NCI-H2196 treated with DMSO at 0.1 percent for 48 hours (cell line): Measurements from ENCODE around the gene MED13L.

Experiments
- DNase-seq: peaks from one replicate; lab custom pipeline; 2025; ENCODE audit not compliant: unreplicated experiment; lab: John Stamatoyannopoulos, UW

MED13L gene

DNA sequence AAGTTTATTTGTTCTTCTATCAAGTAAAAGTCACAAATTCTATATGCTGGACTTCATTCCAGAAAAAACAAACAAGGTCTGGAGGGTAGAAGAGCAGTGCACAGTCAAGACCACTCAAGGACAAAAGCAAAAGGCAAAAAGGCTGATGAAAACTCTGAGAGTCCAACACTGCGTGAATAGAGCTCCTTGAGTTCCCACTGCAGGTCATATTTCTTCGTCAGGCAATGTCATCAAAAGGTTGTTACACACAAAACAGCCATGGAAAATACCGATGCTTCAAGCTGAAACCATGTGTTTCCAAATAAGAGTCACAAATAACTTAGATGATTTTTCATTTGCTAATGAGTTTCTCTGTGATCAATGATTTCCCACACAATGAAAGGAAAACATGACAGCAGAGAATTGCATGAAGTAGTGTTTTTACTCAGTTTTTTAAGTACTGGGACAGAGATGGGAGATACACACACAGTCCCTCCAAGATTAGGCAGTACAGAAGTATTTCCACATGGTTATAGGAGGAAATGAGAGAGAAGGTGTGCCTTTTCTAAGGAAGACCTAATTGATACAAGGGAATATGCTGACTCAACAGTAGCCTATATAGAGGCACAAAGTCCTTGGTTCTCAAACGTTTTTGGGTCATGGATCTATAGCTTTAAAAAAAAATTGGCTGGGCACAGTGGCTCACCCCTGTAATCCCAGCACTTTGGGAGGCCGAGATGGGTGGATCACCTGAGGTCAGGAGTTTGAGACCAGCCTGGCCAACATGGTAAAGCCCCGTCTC lies 177.7 kb downstream of the MED13L start:
- DNase-seq: no peak

DNA sequence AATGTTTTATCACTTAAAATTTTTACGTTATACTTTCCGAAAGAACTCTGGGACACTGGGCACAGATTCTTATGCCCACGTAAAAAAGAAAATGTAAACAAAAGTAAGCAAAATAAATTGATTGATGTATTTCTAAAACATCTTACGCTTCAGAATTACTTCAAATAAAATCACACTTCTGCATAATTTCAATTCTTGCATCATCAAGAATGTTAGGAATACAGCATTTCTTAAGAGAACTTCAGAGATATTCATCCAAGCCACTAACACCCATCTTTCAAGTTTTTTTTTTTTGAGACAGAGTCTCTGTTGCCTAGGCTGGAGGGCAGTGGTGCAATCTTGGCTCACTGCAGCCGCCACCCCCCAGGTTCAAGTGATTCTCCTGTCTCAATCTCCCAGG lies 180.6 kb downstream of the MED13L start:
- no peak for DNase-seq

DNA sequence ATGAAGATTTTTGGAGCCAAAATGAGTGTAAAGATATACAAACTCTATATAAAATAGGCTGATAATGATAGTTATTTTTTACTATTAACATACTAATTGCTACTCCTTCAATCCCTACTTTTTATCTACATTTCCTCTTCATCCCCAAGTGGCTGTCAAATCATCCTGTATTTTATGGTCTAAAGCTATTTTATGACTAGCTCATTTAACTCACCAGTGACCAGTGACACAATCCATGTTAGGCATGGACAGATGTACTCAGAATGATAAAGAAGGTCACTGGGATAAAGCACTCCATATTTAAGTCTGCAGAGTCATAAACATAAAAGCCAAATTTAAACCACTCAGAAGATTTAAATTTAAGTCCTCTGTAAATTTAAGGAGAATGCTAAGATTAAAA lies 183.0 kb downstream of the MED13L start:
- no peak for DNase-seq

DNA sequence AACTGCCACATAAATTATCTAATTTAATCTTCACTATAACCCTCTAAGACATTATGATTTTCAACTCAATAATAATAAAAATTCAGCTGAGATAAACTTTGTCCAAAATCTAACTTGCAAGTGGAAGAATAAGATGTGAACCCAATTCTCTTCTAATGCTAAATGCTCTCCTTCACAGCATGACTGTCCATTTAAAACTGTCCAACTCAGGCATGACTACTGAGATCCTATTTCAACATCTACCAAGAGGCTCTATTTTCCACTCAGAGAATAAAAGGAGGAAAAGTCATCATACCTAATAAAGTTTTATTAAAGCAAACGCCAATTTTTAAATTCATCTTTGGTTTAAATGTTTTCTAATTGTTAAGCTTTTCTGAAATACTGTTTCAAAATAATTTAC lies 183.6 kb downstream of the MED13L start:
- no peak for DNase-seq

DNA sequence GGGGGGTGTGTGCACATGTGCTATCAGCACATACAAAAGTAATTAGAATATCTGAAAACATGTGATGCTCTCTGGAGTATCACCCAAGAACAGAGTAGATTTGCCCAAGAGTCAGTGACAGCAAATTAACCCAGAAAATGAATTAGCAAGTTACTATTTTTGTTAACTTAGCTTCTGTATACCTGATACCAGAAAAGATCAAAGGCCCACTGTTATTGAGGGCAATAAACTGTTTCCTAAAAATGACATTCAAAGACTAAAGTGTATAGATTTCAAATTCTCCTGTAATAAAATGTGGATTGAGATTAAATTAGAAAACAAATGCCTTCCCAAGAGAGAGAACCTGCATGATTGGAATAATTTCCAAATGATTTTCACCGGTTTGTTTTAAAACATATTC lies 184.7 kb downstream of the MED13L start:
- no peak for DNase-seq

DNA sequence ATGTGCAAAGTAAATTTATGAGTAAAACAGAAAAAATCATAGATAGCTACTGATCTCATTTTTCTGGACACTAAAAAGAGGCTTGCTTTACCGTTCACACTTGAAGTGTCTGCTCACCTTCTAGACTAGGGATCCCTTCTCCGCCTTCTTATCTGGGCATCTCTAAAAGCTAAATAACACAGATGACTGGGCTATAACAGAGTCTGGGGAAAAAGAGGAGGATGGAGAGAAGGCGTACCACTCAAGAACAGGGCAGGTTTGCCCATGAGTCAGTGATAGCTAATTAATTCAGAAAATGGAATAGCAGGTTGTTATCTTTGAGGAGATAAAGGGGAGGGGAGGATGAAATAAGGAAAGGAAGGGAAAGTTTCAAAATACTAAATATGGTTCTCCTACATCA lies 185.3 kb downstream of the MED13L start:
- no peak for DNase-seq

DNA sequence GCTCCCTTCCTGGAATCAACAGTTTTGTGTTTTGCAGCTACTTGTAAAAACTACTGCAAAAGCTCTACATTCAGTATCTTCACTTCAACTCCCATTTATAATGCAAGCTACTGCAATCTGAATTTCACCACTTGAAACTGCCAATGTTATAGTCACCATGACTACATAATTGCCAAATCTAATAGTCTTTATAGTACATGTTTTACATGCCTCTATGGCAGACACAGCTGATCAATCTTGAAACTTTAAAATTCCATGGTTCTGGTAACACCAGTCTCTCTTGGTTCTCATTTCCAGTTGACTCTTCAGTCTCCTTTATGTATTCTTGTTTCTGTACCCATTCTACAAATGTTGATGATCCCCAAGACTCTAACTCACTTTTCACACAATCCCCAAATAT lies 185.9 kb downstream of the MED13L start:
- DNase-seq: no peak

DNA sequence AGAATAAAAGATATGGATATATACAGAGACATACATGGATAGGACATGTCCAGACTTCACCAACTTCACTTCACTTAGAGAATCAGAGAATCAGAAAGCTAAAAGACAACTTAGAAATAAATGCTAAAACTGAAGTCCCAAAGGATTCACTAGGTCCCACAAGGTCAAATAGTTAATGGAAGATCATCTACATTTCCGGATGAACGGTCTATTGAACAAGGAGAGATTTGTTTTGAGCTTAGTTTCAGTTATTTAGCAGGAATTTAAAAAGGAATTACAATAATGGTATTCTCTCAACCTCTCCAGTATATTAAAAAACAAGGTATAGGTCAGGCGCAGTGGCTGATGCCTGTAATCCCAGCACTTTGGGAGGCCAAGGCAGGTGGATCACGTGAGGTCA lies 187.0 kb downstream of the MED13L start:
- no peak for DNase-seq

DNA sequence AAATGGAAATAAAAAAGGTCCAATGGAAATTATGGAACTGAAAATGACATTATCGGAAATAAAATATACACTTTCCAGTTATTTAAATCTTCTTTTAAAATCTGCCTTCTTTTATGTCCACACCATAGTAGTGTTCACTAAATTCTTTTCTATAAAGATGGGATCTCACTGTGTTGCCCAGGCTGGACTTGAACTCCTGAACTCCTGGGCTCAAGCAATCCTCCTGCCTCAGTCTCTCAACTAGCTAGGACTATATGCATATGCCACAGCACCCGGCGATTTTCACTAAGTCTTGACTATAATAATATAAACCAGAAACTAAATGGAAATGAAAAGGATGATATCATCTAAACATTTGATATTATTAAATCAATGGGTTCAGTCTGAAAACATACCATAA lies 188.4 kb downstream of the MED13L start:
- no peak for DNase-seq

DNA sequence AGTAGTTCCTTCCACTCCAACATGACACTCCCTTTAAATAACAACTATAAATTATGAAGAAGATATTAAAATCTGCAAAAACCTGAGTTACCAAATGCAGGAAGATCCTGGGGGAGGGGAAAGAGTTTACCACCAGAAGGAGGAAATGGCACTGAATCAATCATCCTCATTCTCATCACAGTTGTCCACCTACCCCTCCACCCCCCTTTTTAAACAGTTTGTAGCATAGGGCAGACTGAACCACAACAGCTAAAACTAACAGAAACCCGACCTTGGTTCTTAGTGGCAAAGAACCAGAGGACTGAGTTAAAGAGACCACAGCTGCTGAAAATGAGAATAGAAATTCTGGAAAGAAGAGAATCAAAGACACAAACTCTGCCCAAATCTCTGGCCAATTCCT lies 189.5 kb downstream of the MED13L start:
- DNase-seq: no peak

DNA sequence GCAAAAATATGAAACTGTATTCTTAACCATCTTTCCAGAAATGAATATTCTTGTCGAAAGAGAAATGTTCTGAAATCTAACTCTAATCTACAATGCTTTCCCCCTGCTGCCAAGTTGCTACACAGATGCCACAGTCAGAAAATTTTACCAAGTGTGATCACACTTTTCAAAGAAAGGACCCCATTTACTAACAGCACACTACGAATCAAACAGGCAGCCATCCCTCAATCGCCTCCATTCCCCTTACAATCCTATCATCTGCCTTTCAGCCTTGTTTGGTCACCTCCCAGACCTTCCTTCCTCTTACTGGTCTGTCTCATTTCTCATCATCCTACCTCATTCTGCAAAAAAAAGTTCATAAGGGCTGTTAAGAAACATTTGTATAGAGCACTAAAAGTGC lies 190.1 kb downstream of the MED13L start:
- DNase-seq: no peak

DNA sequence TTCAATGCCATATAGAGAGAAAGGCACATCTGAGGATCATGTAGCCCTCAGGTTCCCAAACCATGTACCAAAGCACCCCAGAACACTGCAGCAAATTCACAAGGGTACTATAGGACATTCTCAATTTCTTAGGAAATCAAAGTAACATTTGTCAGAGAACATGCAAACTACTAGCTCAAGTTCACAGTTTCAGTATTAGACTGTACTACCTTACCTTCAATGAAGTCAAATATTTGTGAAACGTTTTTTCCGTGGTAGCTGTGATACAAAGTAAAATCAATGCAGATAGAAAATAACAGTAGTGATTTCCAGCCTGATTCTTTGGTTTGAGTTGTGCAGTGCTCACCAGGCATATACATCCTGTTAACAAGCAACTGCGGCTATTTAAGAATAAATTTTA lies 197.1 kb downstream of the MED13L start:
- no peak for DNase-seq

DNA sequence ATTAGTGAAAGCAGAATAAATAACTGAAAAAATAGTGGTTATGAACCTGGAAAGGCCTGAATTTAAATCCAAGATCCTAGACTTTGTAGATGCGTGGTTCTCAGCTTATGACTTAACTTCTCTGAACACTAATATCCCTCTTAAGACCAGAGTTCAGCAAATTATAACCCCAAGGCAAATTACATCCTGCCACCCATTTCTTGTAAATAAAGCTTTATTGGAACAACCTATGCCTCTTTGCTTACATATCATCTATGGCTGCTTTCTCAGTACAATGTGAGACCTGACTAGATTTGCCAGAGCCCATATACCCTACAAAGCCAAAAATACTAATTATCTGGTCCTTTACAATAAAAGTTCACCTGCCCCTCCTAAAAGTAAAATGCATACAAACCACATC lies 199.1 kb downstream of the MED13L start:
- no peak for DNase-seq

DNA sequence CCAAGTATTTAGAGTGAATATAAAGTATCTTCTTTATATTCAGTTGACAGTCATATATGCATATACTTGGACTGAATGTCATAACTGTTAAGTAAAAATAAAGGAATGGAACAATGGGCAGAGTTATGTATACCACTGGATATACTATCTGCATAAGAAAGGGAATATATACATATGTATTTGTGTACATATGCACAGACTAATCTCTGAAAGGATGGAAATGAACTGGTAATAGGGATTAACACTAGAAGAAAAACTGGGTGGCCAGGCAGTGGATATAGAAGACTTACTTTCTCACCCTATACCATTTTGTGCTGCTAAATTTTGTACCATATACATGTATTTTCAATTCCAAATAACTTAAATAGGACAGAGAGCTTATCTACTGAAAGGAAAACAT lies 200.1 kb downstream of the MED13L start:
- no peak for DNase-seq

DNA sequence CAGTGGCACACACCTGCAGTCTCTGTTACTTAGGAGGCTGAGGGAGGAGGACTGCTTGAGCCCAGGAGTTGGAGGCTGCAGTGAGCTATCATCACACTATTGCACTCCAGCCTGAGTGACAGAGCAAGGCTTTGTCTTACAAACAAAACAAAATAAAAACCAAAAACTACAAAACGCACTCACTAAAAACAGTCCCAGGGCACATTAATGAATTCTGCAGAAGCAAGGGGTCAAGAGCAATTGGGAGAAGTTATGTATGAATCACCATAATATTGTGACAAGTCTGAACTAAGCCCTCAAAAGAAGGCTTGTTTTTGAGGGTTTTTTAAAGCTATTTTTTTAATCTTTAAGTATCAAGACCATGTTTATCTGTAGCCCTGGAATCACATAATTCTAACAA lies 201.1 kb downstream of the MED13L start:
- DNase-seq: no peak

DNA sequence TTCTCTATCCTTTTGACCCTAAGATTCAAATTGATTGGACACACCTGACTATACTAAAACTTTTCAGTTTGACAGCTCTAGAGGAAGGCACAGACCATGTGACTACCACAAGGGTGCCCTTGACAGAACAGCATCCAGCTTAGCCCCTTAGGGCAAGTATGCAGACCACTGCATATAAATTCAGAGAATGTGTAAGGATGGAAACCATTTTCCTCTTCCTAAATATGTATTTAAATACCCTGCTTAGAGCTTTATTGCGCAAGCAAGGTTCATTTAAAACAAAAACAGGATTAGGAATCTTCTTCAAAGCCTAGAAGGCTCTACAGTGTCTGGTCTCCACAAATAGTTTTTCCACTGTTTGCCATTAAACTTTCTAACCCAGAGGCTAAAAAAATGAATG lies 202.8 kb downstream of the MED13L start:
- no peak for DNase-seq

DNA sequence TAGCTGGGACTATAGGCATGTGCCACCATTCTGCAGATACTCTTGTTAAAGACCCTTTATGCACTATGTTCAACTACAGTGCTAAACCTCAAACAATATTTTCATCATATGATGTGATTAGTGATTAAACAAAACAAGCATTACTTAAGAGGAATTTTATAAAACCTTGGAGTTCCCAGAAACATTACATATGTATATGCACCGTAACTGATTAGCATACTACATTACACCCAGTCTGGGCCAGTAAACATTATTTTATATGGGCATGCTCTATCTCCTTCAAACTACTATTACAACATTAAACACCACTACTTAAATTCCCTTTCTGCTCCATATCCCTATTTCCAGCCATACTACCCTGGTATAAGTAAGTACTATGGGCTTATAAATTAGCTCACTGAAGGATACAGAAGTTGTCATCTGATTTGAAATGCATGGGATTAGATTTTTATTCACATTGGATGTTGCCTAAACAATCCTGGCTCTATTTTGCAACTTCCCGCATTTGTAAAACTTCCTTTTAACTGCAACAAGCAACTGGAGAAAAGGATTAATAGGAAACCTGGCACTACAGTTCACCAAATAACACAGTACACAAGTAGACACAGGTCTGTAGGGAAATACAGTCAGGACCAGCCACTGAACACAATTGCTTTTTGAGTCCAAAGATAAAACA lies 205.8 kb downstream of the MED13L start:
- DNase-seq: no peak

DNA sequence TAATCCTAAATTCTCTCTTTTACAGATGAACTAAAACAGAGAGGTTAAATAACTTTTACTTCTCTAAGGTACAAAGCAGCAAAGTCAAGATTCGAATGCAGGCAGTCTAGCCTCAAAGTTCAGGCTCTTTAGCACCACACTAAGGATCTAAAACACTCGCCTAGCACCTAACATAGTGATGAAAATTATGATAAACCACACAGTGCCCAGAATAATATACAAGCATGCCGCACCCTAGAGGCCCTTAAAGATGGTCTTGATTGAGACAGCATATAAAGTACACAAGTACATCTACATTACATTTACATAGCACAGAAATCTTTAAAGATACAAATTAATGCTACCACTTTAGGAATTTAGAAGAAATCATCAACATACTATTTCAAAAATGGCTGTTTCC lies 207.0 kb downstream of the MED13L start:
- DNase-seq: no peak

DNA sequence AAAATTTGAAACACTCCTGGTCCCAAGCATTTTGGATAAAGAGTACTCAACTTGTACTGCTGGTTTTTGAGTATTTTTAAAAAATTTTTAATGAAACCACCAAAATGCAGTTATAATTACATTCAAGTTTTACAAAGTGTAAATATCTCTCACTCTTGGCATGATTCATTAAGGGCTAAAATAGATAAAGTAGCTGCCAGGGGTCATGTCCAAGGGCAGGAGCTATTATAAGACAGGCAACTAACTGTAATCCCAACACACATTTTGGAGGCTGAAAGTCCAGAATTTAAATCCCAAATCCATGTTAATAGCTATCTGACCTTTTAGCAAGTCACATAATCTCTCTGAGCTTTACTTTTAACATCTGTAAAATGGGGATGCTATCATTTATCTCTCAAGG lies 207.6 kb downstream of the MED13L start:
- DNase-seq: no peak

DNA sequence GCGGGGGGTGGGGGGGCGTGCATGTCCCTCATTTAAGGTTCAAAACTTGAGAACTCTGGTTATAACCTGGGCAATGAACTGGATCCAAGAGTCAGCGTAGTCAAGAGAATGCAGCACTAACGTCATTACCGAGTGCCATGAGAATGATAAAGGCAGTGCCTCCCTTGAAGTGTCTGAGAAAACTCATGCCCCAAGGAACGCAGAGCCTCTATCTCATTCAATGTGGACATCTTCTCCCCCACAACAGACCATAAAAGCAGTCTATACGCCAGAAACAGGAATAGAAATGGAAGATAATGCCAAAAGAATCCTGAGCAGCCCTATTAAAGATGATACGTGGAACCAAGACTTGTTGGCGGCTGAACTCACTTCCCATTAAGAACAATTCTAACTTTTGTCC lies 208.6 kb downstream of the MED13L start:
- no peak for DNase-seq

DNA sequence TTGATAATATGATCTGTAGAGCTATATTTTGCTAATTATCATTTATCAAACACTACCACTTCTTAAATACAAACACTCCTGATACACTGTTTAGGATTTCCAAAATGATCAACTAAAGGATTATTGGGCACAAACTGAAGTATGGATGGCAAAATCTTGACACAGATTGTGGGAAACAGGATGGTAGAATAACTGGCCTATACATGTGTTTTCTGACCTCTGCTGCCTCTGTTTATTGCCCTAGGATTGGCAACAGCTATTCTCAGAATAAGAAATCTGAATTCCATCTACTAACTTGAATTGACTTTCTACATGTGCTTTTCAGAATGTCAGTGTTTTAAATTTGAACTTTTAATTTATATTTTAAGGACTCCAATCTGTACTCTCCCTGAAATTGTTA lies 209.1 kb downstream of the MED13L start:
- no peak for DNase-seq

DNA sequence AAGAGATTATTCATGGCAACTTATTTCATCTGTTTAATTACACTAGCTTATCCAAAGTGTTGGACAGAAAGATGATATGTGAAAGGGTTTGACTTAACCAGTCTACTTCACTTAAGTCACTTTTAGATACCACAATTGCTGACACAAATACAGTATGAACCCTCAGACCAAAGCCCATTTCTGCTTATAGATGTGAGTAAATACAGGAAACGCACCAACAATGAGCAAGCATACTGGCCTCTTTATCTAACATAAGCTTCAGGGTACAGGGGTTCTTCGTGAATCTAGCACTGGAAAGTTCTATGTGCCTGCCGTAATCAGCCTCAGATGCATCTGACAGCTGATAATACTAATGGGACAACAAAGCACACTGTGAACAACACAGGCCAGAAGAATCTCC lies 209.6 kb downstream of the MED13L start:
- DNase-seq: no peak
